MM.1S (cell line): ENCODE results near the gene TMCC1.

Experiments
- EZH2 ChIP-seq: fragments of 300-600 bp; sonication (generic); optimal IDR thresholded peaks from 2 replicates; pipeline ENCODE3; 2017; ENCODE audit warnings: low read depth, mild to moderate bottlenecking, antibody characterized with exemption, low read length, mixed read lengths
- TF ChIP-seq, protein P1 (sequence below): fragments of 300-600 bp; sonication (generic); IDR thresholded peaks from 2 replicates; pipeline ENCODE4 v1.5.1; 2016; ENCODE audit warnings: antibody characterized with exemption, low read length, mixed read lengths

DNA sequence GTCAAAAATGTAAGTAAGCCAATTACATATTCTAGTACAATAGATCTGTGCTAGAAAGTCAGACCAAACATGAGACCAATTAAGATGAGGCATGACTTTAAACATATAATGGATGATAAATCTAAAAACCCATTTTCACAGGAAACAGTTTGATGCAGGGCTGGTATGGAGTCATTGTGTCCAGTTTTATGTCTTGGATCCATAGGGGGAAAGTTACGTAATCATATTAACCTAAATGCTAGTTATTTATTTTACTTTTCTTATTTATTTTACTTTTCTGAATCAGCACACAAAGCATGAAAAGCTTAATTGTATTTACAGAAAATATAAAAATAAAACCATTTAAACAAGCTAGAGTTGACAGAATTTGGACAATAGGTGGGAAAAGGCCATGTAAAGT is 26.3 kb upstream of the TMCC1 start:
- TF ChIP-seq, protein P1, sequence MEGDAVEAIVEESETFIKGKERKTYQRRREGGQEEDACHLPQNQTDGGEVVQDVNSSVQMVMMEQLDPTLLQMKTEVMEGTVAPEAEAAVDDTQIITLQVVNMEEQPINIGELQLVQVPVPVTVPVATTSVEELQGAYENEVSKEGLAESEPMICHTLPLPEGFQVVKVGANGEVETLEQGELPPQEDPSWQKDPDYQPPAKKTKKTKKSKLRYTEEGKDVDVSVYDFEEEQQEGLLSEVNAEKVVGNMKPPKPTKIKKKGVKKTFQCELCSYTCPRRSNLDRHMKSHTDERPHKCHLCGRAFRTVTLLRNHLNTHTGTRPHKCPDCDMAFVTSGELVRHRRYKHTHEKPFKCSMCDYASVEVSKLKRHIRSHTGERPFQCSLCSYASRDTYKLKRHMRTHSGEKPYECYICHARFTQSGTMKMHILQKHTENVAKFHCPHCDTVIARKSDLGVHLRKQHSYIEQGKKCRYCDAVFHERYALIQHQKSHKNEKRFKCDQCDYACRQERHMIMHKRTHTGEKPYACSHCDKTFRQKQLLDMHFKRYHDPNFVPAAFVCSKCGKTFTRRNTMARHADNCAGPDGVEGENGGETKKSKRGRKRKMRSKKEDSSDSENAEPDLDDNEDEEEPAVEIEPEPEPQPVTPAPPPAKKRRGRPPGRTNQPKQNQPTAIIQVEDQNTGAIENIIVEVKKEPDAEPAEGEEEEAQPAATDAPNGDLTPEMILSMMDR: no peak
- TF ChIP-seq EZH2: no peak
